Activated CD4-positive, alpha-beta T cell treated with anti-CD3 and anti-CD28 coated beads for 36 hours (primary cell): ENCODE data around the gene AKAP7. TPM values are rescaled to one million over a fixed set of nuclear protein-coding genes. Genes with fewer than 3 reads are reported as not detected.
"Not testable (repeated sequence)": the region's sequence is repeated elsewhere in the genome, so short reads cannot be mapped to it uniquely, and the experiment has no call there.

Experiments used
- ATAC-seq: fragments of 200-7000 bp; cut with Tn5 transposase; one replicate; pipeline ENCODE4 v1.10.0; 2021; ENCODE audit warnings: mild to moderate bottlenecking, moderate library complexity
- CTCF ChIA-PET: fragments of 350-600 bp; sonication (Branson Sonifier 250); formaldehyde crosslinking; loops from one replicate; lab custom pipeline; 2021; ENCODE audit warnings: antibody characterized with exemption; lab: Charles Lee
- POLR2A ChIA-PET: fragments of 350-600 bp; sonication (Branson Sonifier 250); formaldehyde crosslinking; loops from one replicate; lab custom pipeline; 2021; ENCODE audit warnings: antibody characterized with exemption, inconsistent platforms; lab: Charles Lee
- DNase-seq: peaks from one replicate; pipeline ENCODE4 v3.0.0-alpha.2; 2020
- H3K27ac Mint-ChIP-seq: one replicate; pipeline ENCODE4 v1.8.0; 2021; ENCODE audit warnings: mixed read lengths
- H3K27me3 Mint-ChIP-seq: one replicate; pipeline ENCODE4 v1.8.0; 2021; ENCODE audit warnings: mixed read lengths
- H3K36me3 Mint-ChIP-seq: one replicate; pipeline ENCODE4 v1.8.0; 2021; ENCODE audit warnings: low read depth, mixed read lengths
- H3K4me1 Mint-ChIP-seq: one replicate; pipeline ENCODE4 v1.8.0; 2021; ENCODE audit warnings: mixed read lengths
- H3K4me3 Mint-ChIP-seq: one replicate; pipeline ENCODE4 v1.8.0; 2021; ENCODE audit warnings: mild to moderate bottlenecking, moderate library complexity, mixed read lengths
- H3K9me3 Mint-ChIP-seq: one replicate; pipeline ENCODE4 v1.8.0; 2021; ENCODE audit warnings: low read depth, mixed read lengths
- intact Hi-C, 2 experiments: fragments of 100-400 bp; cut with DNase I in 1 of 2; cut with micrococcal nuclease in 1 of 2; formaldehyde crosslinking; loops; one replicate each; pipeline versions ENCODE4 v1.14.2 to v1.15.1; 2022 to 2024; cut with DNase I, micrococcal nuclease
- total RNA-seq, 2 experiments: library from RNA; stranded (reverse); gene quantifications; one replicate each; pipeline ENCODE4 v1.2.3, GENCODE V29; 2021

Gene AKAP7
- total RNA-seq, 2 experiments from 2014 or later, result 5.1 to 6.0 TPM

DNA sequence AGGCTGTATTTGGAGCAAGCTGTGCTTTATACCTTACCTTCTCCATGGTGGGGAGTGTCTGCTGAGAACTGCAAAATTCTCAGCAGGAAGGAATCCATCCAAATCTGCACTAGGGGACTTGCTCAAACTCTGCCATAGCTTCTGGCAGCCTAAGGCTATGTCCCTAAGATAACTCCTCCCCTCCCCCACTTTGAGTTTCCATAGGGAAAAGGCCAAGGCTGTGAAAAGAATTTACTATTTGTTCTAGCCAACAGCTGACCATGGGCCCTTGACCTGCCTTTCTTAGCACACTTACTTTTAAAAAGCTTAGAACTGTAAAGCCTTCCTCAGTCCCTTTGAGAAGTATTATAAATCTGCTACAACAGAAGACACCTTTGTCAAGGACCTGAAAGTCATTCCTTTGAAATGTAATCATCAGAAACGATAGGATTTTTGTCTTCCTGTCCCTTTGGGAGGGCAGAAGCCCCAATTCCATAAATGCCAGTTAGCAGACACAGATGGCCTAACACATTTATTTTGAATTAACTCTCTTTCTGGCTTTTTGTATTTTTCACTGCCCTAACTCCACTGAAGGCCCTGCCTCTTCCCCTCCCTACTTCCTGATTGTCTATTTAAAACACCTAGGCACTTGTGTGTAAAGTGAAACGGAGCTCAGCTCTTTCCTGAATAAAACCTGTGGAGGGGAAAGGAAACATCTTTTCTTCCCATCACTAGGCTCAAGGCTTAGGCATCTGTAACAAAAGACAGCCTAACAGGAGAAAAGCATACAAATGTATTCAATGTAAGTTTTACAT lies 157.1 kb downstream of the AKAP7 start:
- ChIA-PET CTCF (interaction anchor here (0.8 to 1.1 kb wide), 2 partner anchors 11 to 228 kb away, joined by 3 read pairs; no protein-coding TSS in a partner anchor), POLR2A (no interaction called here)
- Mint-ChIP-seq H3K4me3 (no peak overlapping the region), H3K4me1 (peaks cover 18% of the 10 kb centered on the region), H3K36me3 (peaks cover 2% of the 10 kb centered on the region), H3K27ac (peak overlapping the region; percentile 30), H3K27me3 (no peaks in the 10 kb centered on the region), H3K9me3 (no peaks in the 10 kb centered on the region)
- DNase-seq, result no peak
- intact Hi-C loops, result no loop called here
- no peak for ATAC-seq

- H3K4me3 Mint-ChIP-seq, result no peak overlapping the region
- intact Hi-C loops, result no loop called here
- no peaks in the 10 kb centered on the region for H3K9me3 Mint-ChIP-seq
- ATAC-seq, result no peak
- no peak for DNase-seq
- H3K36me3 Mint-ChIP-seq, result no peaks in the 10 kb centered on the region
- H3K4me1 Mint-ChIP-seq, result peaks cover 18% of the 10 kb centered on the region
- H3K27me3 Mint-ChIP-seq, result no peaks in the 10 kb centered on the region
- no peak overlapping the region for H3K27ac Mint-ChIP-seq
- ChIA-PET POLR2A (no interaction called here), CTCF (no interaction called here)
These were observed 158.2 kb downstream of the AKAP7 start for GRCh38 chr6:131293472-131293911.

- H3K4me3 Mint-ChIP-seq, result no peak overlapping the region
- intact Hi-C loops, result no loop called here
- CTCF ChIA-PET, result interaction anchor here (0.6 kb wide), 1 partner anchor 50 kb away, joined by 3 read pairs; no protein-coding TSS in a partner anchor
- no peaks in the 10 kb centered on the region for H3K27me3 Mint-ChIP-seq
- no peaks in the 10 kb centered on the region for H3K9me3 Mint-ChIP-seq
- no peaks in the 10 kb centered on the region for H3K36me3 Mint-ChIP-seq
- DNase-seq (no peak), ATAC-seq (no peak)
- H3K27ac Mint-ChIP-seq, result no peak overlapping the region
- peaks cover 18% of the 10 kb centered on the region for H3K4me1 Mint-ChIP-seq
- POLR2A ChIA-PET, result no interaction called here
These were observed 159.8 kb downstream of the AKAP7 start for GRCh38 chr6:131295081-131295480.

- H3K36me3 Mint-ChIP-seq, CTCF ChIA-PET, H3K9me3 Mint-ChIP-seq, DNase-seq, ATAC-seq, intact Hi-C loops, H3K27ac Mint-ChIP-seq, H3K27me3 Mint-ChIP-seq, H3K4me3 Mint-ChIP-seq, POLR2A ChIA-PET: not testable (repeated sequence)
- peaks cover 11% of the 10 kb centered on the region for H3K4me1 Mint-ChIP-seq
These were observed 165.6 kb downstream of the AKAP7 start for GRCh38 chr6:131300826-131301225.

DNA sequence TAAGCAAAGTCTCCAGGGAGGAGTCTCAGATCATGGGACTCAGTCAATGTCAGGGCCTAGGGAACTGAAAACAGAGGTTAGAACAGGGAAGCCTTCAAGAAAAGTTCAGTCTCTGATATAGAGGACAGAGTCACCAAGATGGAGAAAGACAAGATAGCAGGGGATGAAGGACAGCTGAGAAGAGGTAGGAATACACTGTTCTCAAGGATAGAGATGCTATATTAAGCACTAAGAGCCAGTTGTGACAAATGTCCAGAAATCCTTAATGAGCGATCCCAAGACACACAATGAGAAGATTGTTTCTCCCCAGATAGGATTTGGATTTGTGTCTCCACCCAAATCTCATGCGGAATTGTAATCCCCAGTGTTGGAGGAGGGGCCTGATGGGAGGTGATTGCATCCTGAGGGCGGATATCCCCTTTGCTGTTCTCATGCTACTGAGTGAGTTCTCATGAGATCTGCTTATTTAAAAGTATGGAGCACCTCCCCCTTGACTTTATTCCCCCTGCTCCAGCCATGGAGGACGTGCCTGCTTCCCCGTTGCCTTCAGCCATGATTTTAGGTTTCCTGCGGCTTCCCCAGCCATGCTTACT lies 168.2 kb downstream of the AKAP7 start:
- POLR2A ChIA-PET, result no interaction called here

DNA sequence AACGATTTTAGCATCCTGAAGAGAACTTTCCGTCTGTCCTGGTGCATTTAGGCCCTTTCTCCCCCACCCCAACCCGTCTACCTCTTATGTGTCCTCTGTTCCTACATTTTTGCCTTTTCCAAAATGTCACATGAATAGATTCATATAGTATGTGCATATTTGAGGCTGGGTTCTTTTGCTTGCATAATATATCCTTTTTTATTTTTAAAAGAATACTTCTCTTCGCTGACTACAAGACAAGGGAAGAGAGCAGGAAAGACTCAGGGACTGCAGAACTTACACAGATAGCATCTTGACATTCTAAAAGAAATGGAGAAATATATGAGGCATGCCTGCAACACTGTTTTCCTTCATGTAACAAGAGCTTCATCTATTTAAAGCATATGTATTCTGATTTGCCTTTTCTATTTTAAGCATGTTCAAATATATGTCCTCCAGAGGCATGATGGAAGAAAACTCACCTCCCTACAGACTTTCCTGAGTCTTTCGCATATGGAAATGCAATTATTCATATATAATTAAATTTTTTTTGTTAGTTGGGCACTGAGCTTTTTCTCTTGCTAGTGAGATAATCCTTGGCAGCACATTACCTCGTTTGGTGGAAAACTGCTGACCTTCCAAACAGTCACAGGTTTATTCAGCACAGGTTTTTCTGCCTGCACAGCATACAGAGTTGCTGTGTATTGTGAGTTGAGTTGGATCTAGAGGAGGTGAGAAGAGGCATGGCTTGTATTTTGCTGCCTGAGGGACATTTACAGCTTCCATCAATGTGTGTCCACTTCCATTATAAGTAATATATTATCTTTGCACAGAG lies 170.0 kb downstream of the AKAP7 start:
- no peak overlapping the region for H3K4me3 Mint-ChIP-seq
- peaks cover 7% of the 10 kb centered on the region for H3K9me3 Mint-ChIP-seq
- ATAC-seq (no peak), DNase-seq (no peak)
- ChIA-PET CTCF (interaction anchor here (0.7 to 1.0 kb wide), 3 partner anchors 22 to 420 kb away, joined by 3 read pairs; no protein-coding TSS in a partner anchor), POLR2A (no interaction called here)
- H3K27me3 Mint-ChIP-seq, result no peaks in the 10 kb centered on the region
- H3K27ac Mint-ChIP-seq, result no peak overlapping the region
- peaks cover 11% of the 10 kb centered on the region for H3K4me1 Mint-ChIP-seq
- intact Hi-C loops, result no loop called here
- peaks cover 9% of the 10 kb centered on the region for H3K36me3 Mint-ChIP-seq

More for the DNA sequence above, 168.2 kb downstream of the AKAP7 start:
- H3K27me3 Mint-ChIP-seq, result no peaks in the 10 kb centered on the region
- H3K9me3 Mint-ChIP-seq, result no peaks in the 10 kb centered on the region
- H3K27ac Mint-ChIP-seq, result no peak overlapping the region
- CTCF ChIA-PET, result no interaction called here
- H3K36me3 Mint-ChIP-seq, result peaks cover 2% of the 10 kb centered on the region
- H3K4me1 Mint-ChIP-seq, result peaks cover 11% of the 10 kb centered on the region
- intact Hi-C loops, result no loop called here
- DNase-seq (no peak), ATAC-seq (no peak)
- H3K4me3 Mint-ChIP-seq, result no peak overlapping the region

DNA sequence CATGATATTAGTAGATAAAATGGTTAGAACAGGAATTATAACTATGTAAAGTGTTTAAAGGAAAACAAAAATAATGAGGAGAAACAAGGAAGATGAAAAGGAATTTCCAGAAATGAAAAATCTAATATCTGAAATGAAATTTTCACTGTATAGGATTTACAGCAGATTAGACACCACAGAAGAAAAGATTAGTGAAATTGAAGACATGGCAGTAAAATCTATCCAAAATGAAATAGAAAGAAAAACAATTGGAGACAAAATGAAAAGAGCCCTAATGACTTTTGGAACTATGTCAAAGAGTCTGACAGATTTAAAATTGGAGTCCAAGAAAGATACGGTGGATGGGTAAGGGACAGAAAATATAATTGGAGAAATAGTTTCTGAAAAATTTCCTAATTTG lies 174.2 kb downstream of the AKAP7 start:
- intact Hi-C loops, result no loop called here
- no peak for ATAC-seq
- ChIA-PET POLR2A (no interaction called here), CTCF (no interaction called here)
- H3K4me3 Mint-ChIP-seq, result no peak overlapping the region
- H3K36me3 Mint-ChIP-seq, result peaks cover 9% of the 10 kb centered on the region
- H3K27me3 Mint-ChIP-seq, result no peaks in the 10 kb centered on the region
- peaks cover 10% of the 10 kb centered on the region for H3K9me3 Mint-ChIP-seq
- no peak for DNase-seq
- no peak overlapping the region for H3K27ac Mint-ChIP-seq
- H3K4me1 Mint-ChIP-seq, result no peaks in the 10 kb centered on the region

DNA sequence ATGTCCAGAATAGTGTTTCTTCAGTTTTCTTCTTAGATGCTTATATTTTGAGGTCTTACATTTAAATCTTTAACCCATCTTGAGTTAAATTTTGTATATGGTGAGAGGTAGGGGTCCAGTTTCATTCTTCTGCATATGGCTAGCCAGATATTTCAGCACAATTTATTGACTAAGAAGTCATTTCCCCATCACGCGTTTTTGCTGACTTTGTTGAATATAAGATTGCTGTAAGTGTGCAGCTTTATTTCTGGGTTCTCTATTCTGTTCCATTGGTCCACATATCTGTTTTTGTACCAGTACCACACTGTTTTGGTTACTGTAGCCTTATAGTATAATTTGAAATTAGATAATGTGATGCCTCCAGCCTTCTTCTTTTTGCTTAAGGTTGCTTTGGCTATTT lies 179.6 kb downstream of the AKAP7 start:
- Mint-ChIP-seq H3K4me3 (no peak overlapping the region), H3K4me1 (no peaks in the 10 kb centered on the region), H3K27me3 (no peaks in the 10 kb centered on the region), H3K36me3 (peaks cover 5% of the 10 kb centered on the region), H3K9me3 (peaks cover 20% of the 10 kb centered on the region), H3K27ac (no peak overlapping the region)
- ChIA-PET CTCF (no interaction called here), POLR2A (no interaction called here)
- ATAC-seq (no peak), DNase-seq (no peak)
- intact Hi-C loops, result no loop called here

DNA sequence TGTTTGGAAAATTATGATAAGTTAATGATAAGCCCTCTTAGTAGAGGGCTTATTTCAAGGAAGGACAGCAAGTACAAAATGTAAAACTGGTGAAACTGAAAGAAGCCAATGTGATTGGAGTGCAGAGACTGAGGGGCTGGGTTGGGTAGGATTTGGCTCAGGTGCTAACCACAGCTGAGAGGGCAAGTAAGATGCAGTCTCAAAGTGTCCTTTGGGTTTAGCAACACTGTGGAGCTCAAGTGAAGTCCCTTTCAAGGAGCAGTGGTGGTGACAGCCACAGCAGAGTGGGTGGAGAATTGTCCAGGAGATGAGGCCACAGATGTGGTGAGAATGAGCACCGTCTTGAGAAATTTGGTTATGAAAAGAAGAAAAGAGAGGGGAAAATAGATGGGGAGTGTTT lies 181.4 kb downstream of the AKAP7 start:
- Mint-ChIP-seq H3K4me3 (no peak overlapping the region), H3K36me3 (peaks cover 5% of the 10 kb centered on the region), H3K9me3 (peaks cover 20% of the 10 kb centered on the region), H3K27me3 (no peaks in the 10 kb centered on the region), H3K4me1 (no peaks in the 10 kb centered on the region), H3K27ac (no peak overlapping the region)
- DNase-seq, result no peak
- intact Hi-C loops, result no loop called here
- ATAC-seq, result no peak
- CTCF ChIA-PET, result no interaction called here
- POLR2A ChIA-PET, result no interaction called here

GRCh38 chr6:131317516-131317915 lies 182.2 kb downstream of the AKAP7 start:
- no peak for ATAC-seq

GRCh38 chr6:131321589-131321988 lies 186.3 kb downstream of the AKAP7 start:
- ATAC-seq (no peak), DNase-seq (no peak)
- H3K4me1 Mint-ChIP-seq, result no peaks in the 10 kb centered on the region
- intact Hi-C loops, result no loop called here
- peaks cover 6% of the 10 kb centered on the region for H3K9me3 Mint-ChIP-seq
- no peak overlapping the region for H3K4me3 Mint-ChIP-seq
- H3K27me3 Mint-ChIP-seq, result no peaks in the 10 kb centered on the region
- ChIA-PET CTCF (interaction anchor here (0.7 to 1.6 kb wide), 2 partner anchors 307 to 315 kb away, joined by 3 to 4 read pairs; partner anchors contain the start of gene MED23), POLR2A (no interaction called here)
- no peak overlapping the region for H3K27ac Mint-ChIP-seq
- peaks cover 3% of the 10 kb centered on the region for H3K36me3 Mint-ChIP-seq

More at GRCh38 chr6:131317516-131317915, 182.2 kb downstream of the AKAP7 start:
- Mint-ChIP-seq H3K27ac (no peak overlapping the region), H3K9me3 (peaks cover 20% of the 10 kb centered on the region), H3K36me3 (peaks cover 5% of the 10 kb centered on the region), H3K4me1 (no peaks in the 10 kb centered on the region), H3K4me3 (no peak overlapping the region), H3K27me3 (no peaks in the 10 kb centered on the region)
- no peak for DNase-seq
- POLR2A ChIA-PET, result no interaction called here
- intact Hi-C loops, result no loop called here
- CTCF ChIA-PET, result no interaction called here
